Esophagus squamous epithelium (tissue), 5 donors: ENCODE measurements around the gene FBXO8. TPM values are rescaled to one million over a fixed set of nuclear protein-coding genes. Genes with fewer than 3 reads are reported as not detected.
"Not testable (repeated sequence)": the region's sequence is repeated elsewhere in the genome, so short reads cannot be mapped to it uniquely, and the experiment has no call there.

ENCODE experiments used
- DNase-seq: peaks from one replicate; lab custom pipeline; 2025; lab: John Stamatoyannopoulos, UW
- H3K27ac ChIP-seq, 4 donors: fragments of 200-600 bp; sonication (generic); one replicate each; pipeline ENCODE4 v1.5.1; 2016 to 2019; ENCODE audit warnings: mild to moderate bottlenecking in 1 of 4
- H3K27me3 ChIP-seq, 4 donors: fragments of 200-600 bp; sonication (generic); 1 replicate in 3 of 4; 2 replicates in 1 of 4; pipeline versions ENCODE4 v1.5.1 to v1.6.0; 2017 to 2021; ENCODE audit warnings: antibody characterized with exemption in 1 of 4
- H3K36me3 ChIP-seq, 3 donors: fragments of 200-600 bp; sonication (generic); one replicate each; pipeline ENCODE4 v1.5.1; 2016 to 2019
- H3K4me1 ChIP-seq, 3 donors: fragments of 200-600 bp; sonication (generic); one replicate each; pipeline ENCODE4 v1.5.1; 2017 to 2019
- H3K4me3 ChIP-seq, 4 donors: fragments of 200-600 bp; sonication (generic); 1 replicate in 3 of 4; 2 replicates in 1 of 4; pipeline ENCODE4 v1.5.1; 2016 to 2019; ENCODE audit warnings: mild to moderate bottlenecking in 2 of 4, moderate library complexity in 1 of 4
- H3K9me3 ChIP-seq, 3 donors: fragments of 200-600 bp; sonication (generic); one replicate each; pipeline ENCODE4 v1.5.1; 2016 to 2019
- CTCF ChIP-seq, 6 experiments: fragments of 450-650 bp in 4 of 6; fragments of 200-600 bp in 2 of 6; sonication (generic) in 2 of 6; IDR thresholded peaks; one replicate each; pipeline ENCODE4 v1.5.1; 2016 to 2019; ENCODE audit warnings: antibody characterized with exemption in 6 of 6, mild to moderate bottlenecking in 4 of 6, moderate library complexity in 4 of 6
- POLR2A ChIP-seq, 4 donors: fragments of 450-650 bp; IDR thresholded peaks; one replicate each; pipeline ENCODE4 v1.6.1; 2017; ENCODE audit warnings: antibody characterized with exemption in 4 of 4, mild to moderate bottlenecking in 4 of 4, moderate library complexity in 3 of 4
- WGBS, 2 donors: methylation state at CpG; one replicate each; pipeline ENCODE4 v1.1.5; 2018; 5-methylcytosine and 5-hydroxymethylcytosine counted together
- intact Hi-C: fragments of 100-400 bp; cut with DNase I; formaldehyde crosslinking; loops from one replicate; pipeline ENCODE4 v1.15.0; 2022
- total RNA-seq, 4 donors: library from RNA; depleted of rRNA; stranded (reverse); fragments of >200 nt; gene quantifications; one replicate each; pipeline ENCODE4 v1.1.0, GENCODE V29; 2016
- donor health status: DM: yes; HTN: yes; CAD: no.

FBXO8 gene
- total RNA-seq, 4 donors from 2014 or later = 19.1 to 38.0 (median 26.4) TPM

- Histone ChIP-seq H3K36me3 (peaks cover 0 to 21% (median 0%) of the 10 kb centered on the region in 3 donors), H3K4me3 (no peak overlapping the region), H3K4me1 (peaks cover 0 to 9% (median 0%) of the 10 kb centered on the region in 3 donors), H3K27ac (no peak overlapping the region), H3K27me3 (no peaks in the 10 kb centered on the region), H3K9me3 (no peaks in the 10 kb centered on the region)
- 53 to 58% methylated on average over 2 of the region's 2 CpGs for WGBS, 2 donors
- no peak for TF ChIP-seq CTCF (IDR thresholded peaks at IDR 0.05)
- TF ChIP-seq POLR2A (IDR thresholded peaks at IDR 0.05) = no peak
- DNase-seq = no peak
- intact Hi-C loops = no loop called here
These were observed 17.6 kb downstream of the FBXO8 start for GRCh38 chr4:174265916-174266315.

GRCh38 chr4:174263445-174263736, 20.1 kb downstream of the FBXO8 start:
- Histone ChIP-seq H3K36me3 (peaks cover 0 to 28% (median 0%) of the 10 kb centered on the region in 3 donors), H3K27ac (no peak overlapping the region), H3K9me3 (no peaks in the 10 kb centered on the region), H3K27me3 (no peaks in the 10 kb centered on the region), H3K4me3 (no peak overlapping the region), H3K4me1 (peaks cover 0 to 9% (median 0%) of the 10 kb centered on the region in 3 donors)
- TF ChIP-seq CTCF (IDR thresholded peaks at IDR 0.05) = no peak
- TF ChIP-seq POLR2A (IDR thresholded peaks at IDR 0.05) = no peak
- intact Hi-C loops = no loop called here
- 91 to 93% methylated on average over 3 of the region's 3 CpGs for WGBS, 2 donors
- DNase-seq = no peak

- DNase-seq = no peak
- H3K36me3 ChIP-seq = peaks cover 0 to 28% (median 0%) of the 10 kb centered on the region in 3 donors
- 84 to 86% methylated on average over 6 of the region's 6 CpGs for WGBS, 2 donors
- H3K4me1 ChIP-seq = peaks cover 0 to 9% (median 0%) of the 10 kb centered on the region in 3 donors
- H3K27me3 ChIP-seq = no peaks in the 10 kb centered on the region
- H3K4me3 ChIP-seq = no peak overlapping the region
- H3K9me3 ChIP-seq = no peaks in the 10 kb centered on the region
- intact Hi-C loops = no loop called here
- no peak overlapping the region for H3K27ac ChIP-seq
- no peak for TF ChIP-seq CTCF (IDR thresholded peaks at IDR 0.05)
These were observed 20.6 kb downstream of the FBXO8 start for GRCh38 chr4:174262624-174263444.

GRCh38 chr4:174261432-174261831, 22.0 kb downstream of the FBXO8 start:
- H3K4me1 ChIP-seq, H3K27ac ChIP-seq, DNase-seq, intact Hi-C loops, H3K9me3 ChIP-seq, H3K4me3 ChIP-seq, H3K27me3 ChIP-seq: not testable (repeated sequence)
- WGBS, 2 donors = 73 to 77% methylated on average over 1 of the region's 1 CpG
- H3K36me3 ChIP-seq = peaks cover 0 to 41% (median 0%) of the 10 kb centered on the region in 3 donors

- intact Hi-C loops = no loop called here
- no peaks in the 10 kb centered on the region for H3K27me3 ChIP-seq
- H3K4me3 ChIP-seq = no peak overlapping the region
- peaks cover 0 to 50% (median 0%) of the 10 kb centered on the region in 3 donors for H3K36me3 ChIP-seq
- 32 to 37% methylated on average over 3 of the region's 3 CpGs for WGBS, 2 donors
- H3K27ac ChIP-seq = no peak overlapping the region
- DNase-seq = no peak
- TF ChIP-seq CTCF (IDR thresholded peaks at IDR 0.05) (no peak), POLR2A (IDR thresholded peaks at IDR 0.05) (no peak)
- peaks cover 0 to 3% (median 0%) of the 10 kb centered on the region in 3 donors for H3K4me1 ChIP-seq
- no peaks in the 10 kb centered on the region for H3K9me3 ChIP-seq
These were observed 23.4 kb downstream of the FBXO8 start for GRCh38 chr4:174260099-174260498.
